ENCODE results near the gene ABI1.

The ABI1 gene

GRCh38 chr10:26739071-26739631 lies 121.6 kb downstream of the ABI1 start:
- no peak overlapping the region for H3K4me3 ChIP-seq
- TF ChIP-seq Cebpa-rat (IDR thresholded peaks at IDR 0.05) = no peak
- peaks cover 40 to 100% (median 100%) of the 10 kb centered on the region in 11 experiments for H3K36me3 ChIP-seq
- no peaks in the 10 kb centered on the region for H3K9me3 ChIP-seq (replicated peaks in 1 of 11)
- H3K4me1 ChIP-seq = peaks cover 0 to 97% (median 34%) of the 10 kb centered on the region in 10 experiments; a peak in 16 of 20 replicates
- H4K20me1 ChIP-seq = peaks cover 0 to 50% (median 18%) of the 10 kb centered on the region in 11 experiments; a peak in 11 of 22 replicates
- no peaks in the 10 kb centered on the region for H3K27me3 ChIP-seq
- peak overlapping the region in 4 of 11 experiments; percentile 65 to 97 (median 93); a peak in 7 of 22 replicates for H3K27ac ChIP-seq
- peak overlapping the region in 5 of 11 experiments; percentile 2 to 87 (median 29); a peak in 8 of 22 replicates for H3K4me2 ChIP-seq
- H3K9ac ChIP-seq = peak overlapping the region in 3 of 11 experiments; percentile 69 to 90 (median 86); a peak in 6 of 22 replicates

GRCh38 chr10:26738301-26738911 lies 122.4 kb downstream of the ABI1 start:
- H3K4me2 ChIP-seq = peak overlapping the region in 5 of 11 experiments; percentile 2 to 87 (median 29); a peak in 8 of 22 replicates

GRCh38 chr10:26737730-26738129 lies 123.0 kb downstream of the ABI1 start:
- Histone ChIP-seq H3K9ac (peak overlapping the region in 4 of 11 experiments; percentile 31 to 90 (median 78); a peak in 7 of 22 replicates), H3K4me3 (no peak overlapping the region), H3K36me3 (peaks cover 46 to 100% (median 100%) of the 10 kb centered on the region in 11 experiments), H4K20me1 (peaks cover 0 to 62% (median 25%) of the 10 kb centered on the region in 11 experiments; a peak in 10 of 22 replicates), H3K4me2 (peak overlapping the region in 4 of 11 experiments; percentile 14 to 87 (median 64); a peak in 4 of 22 replicates), H3K27ac (peak overlapping the region in 6 of 11 experiments; percentile 7 to 97 (median 78); a peak in 11 of 22 replicates), H3K9me3 (replicated peaks in 1 of 11) (no peaks in the 10 kb centered on the region), H3K4me1 (peaks cover 0 to 93% (median 34%) of the 10 kb centered on the region in 10 experiments; a peak in 16 of 20 replicates), H3K27me3 (no peaks in the 10 kb centered on the region)
- no peak for TF ChIP-seq Cebpa-rat (IDR thresholded peaks at IDR 0.05)

More at GRCh38 chr10:26738301-26738911, 122.4 kb downstream of the ABI1 start:
- no peaks in the 10 kb centered on the region for H3K9me3 ChIP-seq (replicated peaks in 1 of 11)
- H3K36me3 ChIP-seq = peaks cover 46 to 100% (median 100%) of the 10 kb centered on the region in 11 experiments
- no peaks in the 10 kb centered on the region for H3K27me3 ChIP-seq
- no peak overlapping the region for H3K4me3 ChIP-seq
- H3K4me1 ChIP-seq = peaks cover 0 to 97% (median 34%) of the 10 kb centered on the region in 10 experiments; a peak in 16 of 20 replicates
- TF ChIP-seq Cebpa-rat (IDR thresholded peaks at IDR 0.05) = no peak
- peak overlapping the region in 3 of 11 experiments; percentile 69 to 90 (median 86); a peak in 6 of 22 replicates for H3K9ac ChIP-seq
- H4K20me1 ChIP-seq = peaks cover 0 to 57% (median 25%) of the 10 kb centered on the region in 11 experiments; a peak in 11 of 22 replicates
- H3K27ac ChIP-seq = peak overlapping the region in 5 of 11 experiments; percentile 33 to 97 (median 90); a peak in 9 of 22 replicates

GRCh38 chr10:26735435-26735834 lies 125.3 kb downstream of the ABI1 start:
- no peak for TF ChIP-seq Cebpa-rat (IDR thresholded peaks at IDR 0.05)
- peaks cover 0 to 89% (median 23%) of the 10 kb centered on the region in 10 experiments; a peak in 16 of 20 replicates for H3K4me1 ChIP-seq

GRCh38 chr10:26733750-26734568 lies 126.8 kb downstream of the ABI1 start:
- peaks cover 0 to 89% (median 15%) of the 10 kb centered on the region in 10 experiments; a peak in 15 of 20 replicates for H3K4me1 ChIP-seq
- H4K20me1 ChIP-seq = peaks cover 0 to 70% (median 31%) of the 10 kb centered on the region in 11 experiments; a peak in 14 of 22 replicates
- TF ChIP-seq Cebpa-rat (IDR thresholded peaks at IDR 0.05) = no peak
- H3K27ac ChIP-seq = peak overlapping the region in 3 of 11 experiments; percentile 32 to 97 (median 34); a peak in 3 of 22 replicates
- no peak overlapping the region; a peak in 1 of 22 replicates for H3K9ac ChIP-seq
- H3K36me3 ChIP-seq = peaks cover 41 to 100% (median 100%) of the 10 kb centered on the region in 11 experiments
- no peak overlapping the region for H3K4me3 ChIP-seq
- no peaks in the 10 kb centered on the region for H3K9me3 ChIP-seq (replicated peaks in 1 of 11)
- peak overlapping the region in 1 of 11 experiments; percentile 42; a peak in 1 of 22 replicates for H3K4me2 ChIP-seq
- no peaks in the 10 kb centered on the region for H3K27me3 ChIP-seq

More at GRCh38 chr10:26735435-26735834, 125.3 kb downstream of the ABI1 start:
- peak overlapping the region in 3 of 11 experiments; percentile 90 to 97 (median 96); a peak in 6 of 22 replicates for H3K27ac ChIP-seq
- H3K36me3 ChIP-seq = peaks cover 36 to 100% (median 100%) of the 10 kb centered on the region in 11 experiments
- H3K4me2 ChIP-seq = peak overlapping the region in 2 of 11 experiments; percentile 71 to 83; a peak in 4 of 22 replicates
- peaks cover 0 to 66% (median 36%) of the 10 kb centered on the region in 11 experiments; a peak in 14 of 22 replicates for H4K20me1 ChIP-seq
- H3K9me3 ChIP-seq (replicated peaks in 1 of 11) = no peaks in the 10 kb centered on the region
- peak overlapping the region in 2 of 11 experiments; percentile 6 to 90; a peak in 2 of 22 replicates for H3K9ac ChIP-seq
- no peaks in the 10 kb centered on the region for H3K27me3 ChIP-seq
- H3K4me3 ChIP-seq = no peak overlapping the region

- no peak for TF ChIP-seq Cebpa-rat (IDR thresholded peaks at IDR 0.05)
- Histone ChIP-seq H3K27ac (peak overlapping the region in 2 of 11 experiments; percentile 47 to 59; a peak in 5 of 22 replicates), H4K20me1 (peaks cover 0 to 84% (median 53%) of the 10 kb centered on the region in 11 experiments; a peak in 16 of 22 replicates), H3K4me2 (peak overlapping the region in 2 of 11 experiments; percentile 59 to 74; a peak in 4 of 22 replicates), H3K36me3 (peaks cover 50 to 100% (median 99%) of the 10 kb centered on the region in 11 experiments), H3K4me3 (no peak overlapping the region), H3K9me3 (replicated peaks in 1 of 11) (no peaks in the 10 kb centered on the region), H3K4me1 (peaks cover 0 to 72% (median 0%) of the 10 kb centered on the region in 10 experiments; a peak in 6 of 20 replicates), H3K9ac (peak overlapping the region in 1 of 11 experiments; percentile 42; a peak in 1 of 22 replicates), H3K27me3 (no peaks in the 10 kb centered on the region)
Measured at GRCh38 chr10:26730552-26730951, 130.2 kb downstream of the ABI1 start.

- Histone ChIP-seq H3K9me3 (replicated peaks in 1 of 11) (no peaks in the 10 kb centered on the region), H3K9ac (no peak overlapping the region), H3K36me3 (peaks cover 53 to 100% (median 99%) of the 10 kb centered on the region in 11 experiments), H3K4me1 (peaks cover 0 to 61% (median 0%) of the 10 kb centered on the region in 10 experiments; a peak in 5 of 20 replicates), H3K4me3 (no peak overlapping the region), H3K4me2 (peak overlapping the region in 1 of 11 experiments; percentile 59; a peak in 2 of 22 replicates), H3K27me3 (no peaks in the 10 kb centered on the region), H4K20me1 (peaks cover 0 to 84% (median 60%) of the 10 kb centered on the region in 11 experiments; a peak in 16 of 22 replicates), H3K27ac (0 out of 22 replicates have a peak overlapping the region, but pooled peaks of 1 of the 11 experiments have one; percentile 47)
- no peak for TF ChIP-seq Cebpa-rat (IDR thresholded peaks at IDR 0.05)
Measured at GRCh38 chr10:26729395-26729794, 131.4 kb downstream of the ABI1 start.

Data from BLaER1 treated with 17β-estradiol and CSF1 and Interleukin-3, amounts not matched to agents 10 nM and 100 nM (cell line).